GM21576 (cell line): Measurements from ENCODE around the gene FDPS.
"Not testable (repeated sequence)": the region's sequence is repeated elsewhere in the genome, so short reads cannot be mapped to it uniquely, and the experiment has no call there.

Experiments used
- ATAC-seq: cut with Tn5 transposase; IDR thresholded peaks from one replicate; pipeline ENCODE4 v1.9.1; 2021; ENCODE audit warnings: mild to moderate bottlenecking, moderate library complexity; ENCODE audit not compliant: unreplicated experiment

Gene FDPS

GRCh38 chr1:155285063-155285462 lies 23.6 kb upstream of the FDPS start:
- no peak for ATAC-seq

GRCh38 chr1:155285631-155286044 lies 23.0 kb upstream of the FDPS start:
- no peak for ATAC-seq

DNA sequence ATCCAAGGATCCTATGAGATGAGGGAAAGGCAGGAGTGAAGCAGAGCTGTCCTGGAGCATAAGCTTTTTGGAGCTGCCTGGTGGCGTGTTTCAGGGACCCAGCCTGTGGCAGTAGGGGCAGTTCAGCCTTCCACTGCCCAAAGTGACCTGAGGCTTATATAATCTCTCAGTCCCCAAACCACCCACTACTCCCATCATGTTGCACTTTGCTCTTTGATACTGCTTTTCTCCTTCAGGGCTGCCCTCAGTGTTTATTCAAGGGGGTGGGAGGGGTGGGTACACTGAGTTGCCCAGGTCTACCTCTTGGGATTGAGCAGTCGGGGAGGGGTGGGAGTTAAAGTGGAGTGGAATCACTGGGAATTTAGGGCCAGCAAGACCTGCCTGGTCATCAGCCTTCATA lies 22.1 kb upstream of the FDPS start:
- ATAC-seq, result no peak

GRCh38 chr1:155287987-155288543 lies 20.6 kb upstream of the FDPS start:
- ATAC-seq, result no peak

GRCh38 chr1:155291006-155291405 lies 17.7 kb upstream of the FDPS start:
- ATAC-seq, result not testable (repeated sequence)

- ATAC-seq, result no peak
Measured at GRCh38 chr1:155293086-155293749, 15.4 kb upstream of the FDPS start.

GRCh38 chr1:155294520-155295182 lies 14.0 kb upstream of the FDPS start:
- ATAC-seq, result no peak

DNA sequence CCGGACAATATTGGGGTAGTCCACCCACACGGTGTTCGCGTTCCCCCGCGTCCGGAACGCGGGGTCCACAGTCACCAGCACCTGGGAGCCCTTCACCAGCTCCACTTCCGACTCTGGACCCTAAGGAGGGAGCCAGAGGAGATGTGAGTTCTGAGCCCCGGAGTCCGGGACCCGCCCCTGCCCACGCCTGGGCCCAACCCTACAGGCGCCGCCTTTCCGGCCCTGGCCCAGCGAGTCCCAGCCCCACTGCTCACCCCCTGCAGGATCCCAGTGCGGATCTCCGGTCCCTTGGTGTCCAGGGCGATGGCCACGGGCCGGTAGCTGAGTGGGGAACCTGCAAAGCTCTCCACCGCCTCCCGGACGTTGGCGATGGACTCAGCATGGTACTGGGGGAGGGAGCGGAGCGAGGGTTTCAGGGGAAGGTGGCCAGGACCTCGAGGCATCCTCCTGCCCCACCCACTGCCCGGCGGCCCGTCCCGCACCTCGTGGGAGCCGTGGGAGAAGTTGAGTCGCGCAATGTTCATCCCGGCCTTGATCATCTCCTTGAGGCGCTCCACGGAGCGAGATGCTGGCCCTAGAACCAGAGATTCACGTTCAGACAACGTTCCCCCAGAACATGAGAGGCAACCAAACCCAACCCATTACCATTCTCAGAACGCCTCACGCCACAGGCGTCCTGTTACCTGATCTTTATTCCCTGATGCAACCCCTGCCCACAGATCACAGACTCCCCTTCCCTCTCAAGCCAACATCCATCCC lies 13.3 kb upstream of the FDPS start:
- no peak for ATAC-seq

DNA sequence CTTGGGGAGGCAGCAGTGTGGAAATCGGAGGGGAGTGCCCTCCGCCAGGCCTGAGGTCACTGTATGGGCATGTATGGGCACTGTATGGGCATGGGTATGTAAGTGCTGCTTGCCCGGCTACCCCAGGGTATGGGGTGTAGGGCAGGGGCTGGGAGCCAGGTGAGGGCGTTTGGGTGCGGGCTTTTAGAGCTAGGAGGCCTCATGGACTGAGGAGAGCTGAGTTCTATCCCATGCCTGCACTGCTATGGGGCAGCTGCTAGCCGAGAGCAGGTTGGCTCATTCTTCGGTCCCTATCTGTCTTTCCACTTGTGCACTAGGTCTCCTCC lies 12.8 kb upstream of the FDPS start:
- no peak for ATAC-seq

GRCh38 chr1:155296661-155297060 lies 12.0 kb upstream of the FDPS start:
- ATAC-seq, result no peak

GRCh38 chr1:155297384-155297783 lies 11.3 kb upstream of the FDPS start:
- ATAC-seq, result no peak

GRCh38 chr1:155300024-155300423 lies 8.6 kb upstream of the FDPS start:
- no peak for ATAC-seq

GRCh38 chr1:155300553-155301329 lies 7.9 kb upstream of the FDPS start:
- ATAC-seq, result no peak

GRCh38 chr1:155301342-155301841 lies 7.3 kb upstream of the FDPS start, which contains the start of gene PKLR:
Gene PKLR (minus strand): TSS chr1:155301438. CDS start chr1:155301395, 43 bp downstream.
- no peak for ATAC-seq

GRCh38 chr1:155304558-155305063 lies 4.1 kb upstream of the FDPS start:
- no peak for ATAC-seq

GRCh38 chr1:155305881-155306391 lies 2.7 kb upstream of the FDPS start:
- no peak for ATAC-seq

DNA sequence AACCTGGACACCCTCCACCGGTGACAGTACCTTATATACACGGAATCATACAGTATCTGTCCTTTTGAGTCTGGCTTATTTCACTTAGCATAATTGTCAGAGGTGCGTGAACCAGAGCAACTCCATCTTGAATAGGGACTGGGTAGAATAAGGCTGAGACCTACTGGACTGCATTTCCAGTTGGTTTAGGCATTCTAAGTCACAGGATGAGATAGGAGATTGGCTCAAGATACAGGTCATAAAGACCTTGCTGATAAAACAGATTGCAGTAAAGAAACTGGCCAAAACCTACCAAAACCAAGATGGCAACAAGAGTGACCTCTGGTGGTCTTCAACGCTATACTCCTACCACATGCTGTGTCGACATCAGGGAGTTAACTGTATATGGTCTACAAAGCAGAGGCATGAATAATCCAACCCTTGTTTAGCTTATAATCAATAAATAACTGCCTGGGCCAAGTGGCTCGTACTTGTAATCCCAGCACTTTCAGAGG lies 1.4 kb upstream of the FDPS start:
- no peak for ATAC-seq

GRCh38 chr1:155309423-155310021 lies 856 bp downstream of the FDPS start:
- ATAC-seq, result no peak

DNA sequence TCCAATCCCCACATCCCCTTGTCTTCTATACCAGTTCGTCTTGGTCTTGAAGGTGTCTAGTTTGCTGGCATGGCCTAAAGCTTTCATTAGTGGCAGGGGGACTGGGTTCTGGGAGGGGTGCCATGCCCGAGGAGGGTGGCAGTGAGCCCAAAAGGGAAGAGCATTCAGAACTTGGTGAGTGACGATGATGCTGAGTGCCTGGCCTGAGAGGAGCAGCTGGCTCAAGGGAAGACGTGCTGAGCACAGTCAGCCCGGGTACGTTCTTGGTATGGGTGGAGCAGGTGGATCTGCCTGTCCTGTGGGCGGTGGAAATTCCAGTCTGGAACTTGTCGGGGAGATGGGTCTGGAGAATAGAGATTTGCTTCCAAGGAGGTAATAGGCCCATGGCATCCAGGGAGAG lies 4.6 kb downstream of the FDPS start:
- no peak for ATAC-seq

- ATAC-seq, result no peak
Measured at GRCh38 chr1:155316922-155317321, 8.3 kb downstream of the FDPS start.
